GM21529 (cell line): Measurements from ENCODE around the gene BTNL8.

Source experiments
- ATAC-seq: cut with Tn5 transposase; IDR thresholded peaks from one replicate; pipeline ENCODE4 v1.9.1; 2021; ENCODE audit not compliant: unreplicated experiment

BTNL8 gene

GRCh38 chr5:180898621-180899246, at the start of gene BTNL8:
BTNL8 (plus strand) TSS chr5:180899159; CDS start chr5:180899311, 152 bp downstream.
- ATAC-seq = no peak

GRCh38 chr5:180849827-180850226, 49.1 kb upstream of the BTNL8 start:
- ATAC-seq = no peak

GRCh38 chr5:180850434-180851078, 48.4 kb upstream of the BTNL8 start:
- ATAC-seq = no peak

GRCh38 chr5:180852495-180852894, 46.5 kb upstream of the BTNL8 start:
- no peak for ATAC-seq

- no peak for ATAC-seq
Measured at GRCh38 chr5:180853121-180853847, 45.7 kb upstream of the BTNL8 start.

- ATAC-seq = no peak
Measured at GRCh38 chr5:180853848-180854176, 45.1 kb upstream of the BTNL8 start.

GRCh38 chr5:180858586-180858985, 40.4 kb upstream of the BTNL8 start:
- no peak for ATAC-seq

- peak; percentile 53 for ATAC-seq
Measured at GRCh38 chr5:180860273-180860886, 38.6 kb upstream of the BTNL8 start.

- peak; percentile 85 for ATAC-seq
Measured at GRCh38 chr5:180860887-180861822, 37.8 kb upstream of the BTNL8 start, which contains the start of gene ZFP62. ZFP62 (minus strand) TSS chr5:180861276; CDS start chr5:180861219, 57 bp downstream.

- ATAC-seq = no peak
Measured at GRCh38 chr5:180862645-180863044, 36.3 kb upstream of the BTNL8 start.

GRCh38 chr5:180865981-180866695, 32.8 kb upstream of the BTNL8 start:
- no peak for ATAC-seq

- no peak for ATAC-seq
Measured at GRCh38 chr5:180866985-180867384, 32.0 kb upstream of the BTNL8 start.

- peak; percentile 65 for ATAC-seq
Measured at GRCh38 chr5:180868960-180869359, 30.0 kb upstream of the BTNL8 start.

- ATAC-seq = no peak
Measured at GRCh38 chr5:180869587-180869986, 29.4 kb upstream of the BTNL8 start.

GRCh38 chr5:180870276-180871068, 28.5 kb upstream of the BTNL8 start:
- no peak for ATAC-seq

GRCh38 chr5:180872419-180872818, 26.5 kb upstream of the BTNL8 start:
- no peak for ATAC-seq

- ATAC-seq = no peak
Measured at GRCh38 chr5:180873615-180874520, 25.1 kb upstream of the BTNL8 start.
